Uterus (tissue), 4 donors: Measurements from ENCODE around the gene EFEMP2. TPM values are rescaled to one million over a fixed set of nuclear protein-coding genes. Genes with fewer than 3 reads are reported as not detected.
A peak's percentile ranks its signal among the peaks of the same experiment; 100 is the strongest.

Experiments used
- DNase-seq, 2 donors: peaks; one replicate each; pipeline ENCODE4 v3.0.0-alpha.2; 2019 to 2020
- H3K27ac ChIP-seq, 2 donors: fragments of 200-600 bp; sonication (generic); 1 replicate in 1 of 2; 2 replicates in 1 of 2; pipeline ENCODE4 v1.5.1; 2016 to 2018
- H3K27me3 ChIP-seq, 2 donors: fragments of 200-600 bp; sonication (generic); one replicate each; pipeline ENCODE4 v1.5.1; 2018 to 2019; ENCODE audit warnings: control low read depth in 1 of 2
- H3K36me3 ChIP-seq, 2 donors: fragments of 200-600 bp; sonication (generic); one replicate each; pipeline ENCODE4 v1.5.1; 2019; ENCODE audit warnings: control low read depth in 1 of 2
- H3K4me1 ChIP-seq, 2 donors: fragments of 200-600 bp; sonication (generic); one replicate each; pipeline ENCODE4 v1.5.1; 2018 to 2019; ENCODE audit warnings: control low read depth in 1 of 2
- H3K4me3 ChIP-seq, 2 donors: fragments of 200-600 bp; sonication (generic); 1 replicate in 1 of 2; 2 replicates in 1 of 2; pipeline ENCODE4 v1.5.1; 2018 to 2019; ENCODE audit warnings: mild to moderate bottlenecking in 1 of 2
- H3K9me3 ChIP-seq, 2 donors: fragments of 200-600 bp; sonication (generic); one replicate each; pipeline ENCODE4 v1.5.1; 2019; ENCODE audit warnings: control low read depth in 1 of 2
- CTCF ChIP-seq, 4 experiments: fragments of 200-600 bp in 2 of 4; fragments of 450-650 bp in 2 of 4; sonication (generic) in 2 of 4; IDR thresholded peaks; one replicate each; pipeline ENCODE4 v1.5.1; 2016 to 2019; ENCODE audit warnings: antibody characterized with exemption in 4 of 4, mild to moderate bottlenecking in 2 of 4, moderate library complexity in 1 of 4
- POLR2A ChIP-seq, 2 donors: fragments of 450-650 bp; IDR thresholded peaks; one replicate each; pipeline ENCODE4 v1.6.1; 2016; ENCODE audit warnings: antibody characterized with exemption in 2 of 2, mild to moderate bottlenecking in 1 of 2, moderate library complexity in 1 of 2
- intact Hi-C: fragments of 100-400 bp; cut with DNase I; formaldehyde crosslinking; loops from one replicate; pipeline ENCODE4 v1.15.1; 2023; ENCODE audit warnings: low total_unique reads
- total RNA-seq, 4 donors: library from RNA; depleted of rRNA in 3 of 4; stranded (reverse); fragments of >200 nt in 3 of 4; gene quantifications; one replicate each; pipeline versions ENCODE4 v1.1.0 to v1.2.4, GENCODE V29; 2014 to 2023
- donor health status: DM: yes; HTN: yes; CAD: no.

The EFEMP2 gene
- total RNA-seq, 4 donors from 2014 or later = 56.1 to 165 (median 87.3) TPM

- Histone ChIP-seq H3K27me3 (no peaks in the 10 kb centered on the region), H3K9me3 (no peaks in the 10 kb centered on the region), H3K36me3 (no peaks in the 10 kb centered on the region), H3K4me1 (peaks cover 23 to 39% of the 10 kb centered on the region in 2 donors), H3K4me3 (peak overlapping the region; percentile 73 to 97), H3K27ac (peak overlapping the region; percentile 82 to 94)
- intact Hi-C loops = no loop called here
- peak in 1 of 2 donors; percentile 60 for DNase-seq
- TF ChIP-seq CTCF (IDR thresholded peaks at IDR 0.05) (no peak), POLR2A (IDR thresholded peaks at IDR 0.05) (no peak)
These were observed 47.2 kb upstream of the EFEMP2 start for GRCh38 chr11:65919573-65920371.

GRCh38 chr11:65919141-65919572, 46.6 kb upstream of the EFEMP2 start, which contains the start of gene DRAP1:
TSS of gene DRAP1 (plus strand) at chr11:65919426. CDS start at chr11:65919502, 76 bp downstream.
- Histone ChIP-seq H3K9me3 (no peaks in the 10 kb centered on the region), H3K36me3 (no peaks in the 10 kb centered on the region), H3K4me1 (peaks cover 23 to 39% of the 10 kb centered on the region in 2 donors), H3K27ac (peak within 1 kb of the TSS; percentile 94 to 97), H3K27me3 (no peaks in the 10 kb centered on the region), H3K4me3 (peak within 1 kb of the TSS; percentile 90 to 98)
- peak; percentile 98 to 99 for DNase-seq
- TF ChIP-seq POLR2A (IDR thresholded peaks at IDR 0.05) = peak; percentile 66 to 71
- TF ChIP-seq CTCF (IDR thresholded peaks at IDR 0.05) = peak in 2 of 4 experiments; percentile 57 to 58
- intact Hi-C loops = no loop called here

DNA sequence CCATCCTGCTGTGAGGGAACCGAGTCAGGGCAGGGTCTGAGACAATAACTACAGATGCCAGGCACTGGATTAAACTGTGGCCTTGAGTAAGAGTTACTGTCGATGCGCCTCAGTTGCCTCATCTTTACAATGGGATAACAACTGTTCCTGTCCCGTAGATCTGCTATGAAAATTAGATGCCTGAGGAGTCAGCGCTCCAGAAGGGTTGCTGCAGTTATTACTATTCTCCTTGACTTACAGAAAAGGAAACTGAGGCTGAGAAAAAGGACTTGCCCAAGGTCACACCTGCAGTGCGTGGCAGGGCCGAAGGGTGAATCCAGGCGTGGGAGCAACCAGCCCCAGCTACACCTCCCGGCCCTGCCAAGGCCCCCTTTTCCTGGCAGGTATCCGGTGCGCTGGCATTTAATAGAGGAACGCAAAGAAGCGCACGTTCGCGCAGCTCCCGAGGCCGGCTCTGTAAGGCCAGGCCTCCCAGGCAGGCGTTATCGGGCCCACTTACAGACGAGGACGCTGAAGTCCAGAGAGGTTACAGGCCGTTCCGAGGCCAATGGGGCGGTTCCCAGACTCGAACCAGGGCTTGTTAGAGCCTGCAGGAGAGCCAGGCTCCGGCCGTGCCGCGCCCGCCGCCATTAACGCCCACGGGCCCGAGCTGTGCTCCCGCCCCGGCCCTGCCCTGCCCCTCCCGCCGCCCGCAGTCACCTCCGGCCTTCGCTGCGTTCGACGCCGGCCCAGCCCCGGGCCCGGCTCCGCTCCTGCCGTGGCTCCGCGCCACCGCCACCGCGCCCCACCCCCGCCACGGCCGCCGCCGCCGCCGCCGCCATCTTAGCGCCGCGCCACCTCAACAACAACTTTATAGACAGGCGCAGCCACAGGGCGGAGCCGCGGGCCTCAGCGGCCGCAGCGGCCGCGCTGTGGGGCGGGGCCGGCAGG, 45.9 kb upstream of the EFEMP2 start, which contains the start of gene C11orf68:
TSS of gene C11orf68 (minus strand) at position 852 of the 930 bp plus-strand sequence. CDS start at position 821, 31 bp downstream.
- peak; percentile 61 to 83 for TF ChIP-seq POLR2A (IDR thresholded peaks at IDR 0.05)
- no peak for TF ChIP-seq CTCF (IDR thresholded peaks at IDR 0.05)
- Histone ChIP-seq H3K36me3 (no peaks in the 10 kb centered on the region), H3K4me3 (peak within 1 kb of the TSS; percentile 90 to 98), H3K27ac (peak within 1 kb of the TSS; percentile 94 to 97), H3K9me3 (no peaks in the 10 kb centered on the region), H3K27me3 (no peaks in the 10 kb centered on the region), H3K4me1 (peaks cover 23 to 39% of the 10 kb centered on the region in 2 donors)
- peak in 1 of 2 donors; percentile 56 for DNase-seq
- intact Hi-C loops = no loop called here

DNA sequence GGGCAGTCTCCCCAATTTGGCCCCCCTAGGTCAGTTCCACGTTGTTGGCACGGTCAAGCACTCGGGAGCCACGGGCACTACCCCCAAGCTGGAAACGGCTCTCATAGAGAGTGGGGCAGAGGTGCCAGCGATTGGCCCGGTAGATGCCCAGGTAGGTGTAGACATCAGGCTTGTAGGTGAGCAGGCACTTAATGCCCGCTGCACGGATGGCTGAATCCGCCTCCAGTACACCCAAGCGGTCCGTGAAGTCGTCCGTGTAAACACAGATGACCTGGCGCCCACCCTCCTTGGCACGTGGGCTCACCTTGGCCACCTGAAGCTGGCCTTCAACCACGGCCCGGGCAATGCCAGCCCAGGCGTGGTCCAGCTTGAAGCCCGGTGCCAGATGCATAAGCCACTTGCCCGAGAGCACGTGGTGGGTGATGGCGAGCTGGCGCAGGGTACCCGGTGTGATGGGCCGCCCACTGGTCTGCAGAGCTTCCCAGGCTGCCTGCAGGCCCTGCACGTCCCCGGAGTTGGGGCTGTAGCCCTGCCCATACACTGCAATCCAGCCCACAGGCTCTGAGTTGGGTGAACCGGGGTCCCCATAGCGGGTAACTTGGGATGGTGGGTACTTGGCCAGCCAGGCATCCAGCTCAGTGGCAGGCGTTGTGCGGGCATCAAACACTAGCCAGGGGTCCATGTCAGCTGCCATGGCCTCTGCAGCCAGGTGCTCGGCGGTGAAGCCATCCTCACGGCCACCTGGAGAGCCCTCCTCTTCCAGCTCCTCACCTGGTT, 45.0 kb upstream of the EFEMP2 start:
- Histone ChIP-seq H3K9me3 (no peaks in the 10 kb centered on the region), H3K27ac (peak overlapping the region; percentile 94 to 97), H3K4me1 (peaks cover 23 to 39% of the 10 kb centered on the region in 2 donors), H3K27me3 (no peaks in the 10 kb centered on the region), H3K4me3 (peak overlapping the region; percentile 90 to 98), H3K36me3 (no peaks in the 10 kb centered on the region)
- intact Hi-C loops = no loop called here
- no peak for TF ChIP-seq CTCF (IDR thresholded peaks at IDR 0.05)
- peak; percentile 34 to 39 for DNase-seq
